Measurements from ENCODE around the gene PAX7.

GRCh38 chr1:18647681-18648214 lies 17.1 kb downstream of the PAX7 start:
- TF ChIP-seq CTCF (IDR thresholded peaks at IDR 0.05) (no peak), POLR2A (IDR thresholded peaks at IDR 0.05; ENCODE audit: low read depth) (no peak), POLR2AphosphoS5 (IDR thresholded peaks at IDR 0.05) (no peak)
